GM04504 (cell line): ENCODE measurements around the gene PIAS4.
"Not testable (repeated sequence)": the region's sequence is repeated elsewhere in the genome, so short reads cannot be mapped to it uniquely, and the experiment has no call there.

Experiments
- DNase-seq: peaks from one replicate; pipeline ENCODE4 v3.0.0-alpha.2; 2012; ENCODE audit warnings: low read depth

PIAS4 gene

GRCh38 chr19:3998667-3999412 is 8.7 kb upstream of the PIAS4 start:
- DNase-seq, result not testable (repeated sequence)

GRCh38 chr19:4000798-4001197 is 6.7 kb upstream of the PIAS4 start:
- not testable (repeated sequence) for DNase-seq

- not testable (repeated sequence) for DNase-seq
Measured at GRCh38 chr19:4005436-4005835, 2.1 kb upstream of the PIAS4 start.

GRCh38 chr19:4007836-4008539 is 452 bp downstream of the PIAS4 start:
- DNase-seq, result no peak

GRCh38 chr19:4009990-4010807 is 2.7 kb downstream of the PIAS4 start:
- no peak for DNase-seq

- no peak for DNase-seq
Measured at GRCh38 chr19:4010808-4011110, 3.2 kb downstream of the PIAS4 start.

- not testable (repeated sequence) for DNase-seq
Measured at GRCh38 chr19:4011430-4011829, 3.9 kb downstream of the PIAS4 start.

- no peak for DNase-seq
Measured at GRCh38 chr19:4012092-4012974, 4.8 kb downstream of the PIAS4 start.

- DNase-seq, result no peak
Measured at GRCh38 chr19:4012975-4013634, 5.6 kb downstream of the PIAS4 start.

- DNase-seq, result no peak
Measured at GRCh38 chr19:4013886-4014540, 6.5 kb downstream of the PIAS4 start.

- DNase-seq, result no peak
Measured at GRCh38 chr19:4014541-4015491, 7.3 kb downstream of the PIAS4 start.

GRCh38 chr19:4015705-4016402 is 8.3 kb downstream of the PIAS4 start:
- DNase-seq, result no peak

- DNase-seq, result no peak
Measured at GRCh38 chr19:4016486-4016885, 8.9 kb downstream of the PIAS4 start.

GRCh38 chr19:4016903-4017638 is 9.5 kb downstream of the PIAS4 start:
- no peak for DNase-seq

- DNase-seq, result no peak
Measured at GRCh38 chr19:4018140-4018613, 10.6 kb downstream of the PIAS4 start.

- DNase-seq, result no peak
Measured at GRCh38 chr19:4018775-4019504, 11.4 kb downstream of the PIAS4 start.

GRCh38 chr19:4019578-4019977 is 12.0 kb downstream of the PIAS4 start:
- DNase-seq, result no peak
